Tibial nerve (tissue), 4 donors: ENCODE data around the gene AOPEP. TPM values are rescaled to one million over a fixed set of nuclear protein-coding genes. Genes with fewer than 3 reads are reported as not detected.

Experiments used
- DNase-seq, 2 donors: peaks; one replicate each; pipeline ENCODE4 v3.0.0-alpha.2; 2019; ENCODE audit warnings: low spot score in 2 of 2
- H3K27ac ChIP-seq, 4 donors: fragments of 200-600 bp; sonication (generic) in 3 of 4; one replicate each; pipeline ENCODE4 v1.5.1; 2017 to 2019; ENCODE audit warnings: mild to moderate bottlenecking in 1 of 4
- H3K27me3 ChIP-seq, 2 donors: fragments of 200-600 bp; sonication (generic) in 1 of 2; one replicate each; pipeline versions ENCODE4 v1.5.1 to v1.6.0; 2017 to 2019
- H3K36me3 ChIP-seq, 3 donors: fragments of 200-600 bp; sonication (generic); one replicate each; pipeline ENCODE4 v1.5.1; 2018 to 2019
- H3K4me1 ChIP-seq, 4 donors: fragments of 200-600 bp; sonication (generic) in 3 of 4; one replicate each; pipeline ENCODE4 v1.5.1; 2017 to 2019
- H3K4me3 ChIP-seq, 4 donors: fragments of 200-600 bp; sonication (generic) in 3 of 4; one replicate each; pipeline ENCODE4 v1.5.1; 2017 to 2019; ENCODE audit warnings: mild to moderate bottlenecking in 1 of 4, moderate library complexity in 1 of 4
- H3K9me3 ChIP-seq, 4 donors: fragments of 200-600 bp; sonication (generic) in 3 of 4; one replicate each; pipeline ENCODE4 v1.5.1; 2017 to 2019
- CTCF ChIP-seq, 5 experiments: fragments of 200-600 bp in 3 of 5; fragments of 450-650 bp in 2 of 5; sonication (generic) in 3 of 5; IDR thresholded peaks; one replicate each; pipeline ENCODE4 v1.5.1; 2016 to 2019; ENCODE audit warnings: antibody characterized with exemption in 5 of 5, mild to moderate bottlenecking in 3 of 5, moderate library complexity in 2 of 5
- EP300 ChIP-seq, 2 donors: sonication (generic); formaldehyde crosslinking; IDR thresholded peaks; one replicate each; pipeline ENCODE4 v1.6.1; 2017; ENCODE audit warnings: antibody characterized with exemption in 2 of 2, mild to moderate bottlenecking in 1 of 2
- POLR2A ChIP-seq, 2 donors: fragments of 450-650 bp; IDR thresholded peaks; one replicate each; pipeline ENCODE4 v1.6.1; 2017; ENCODE audit warnings: antibody characterized with exemption in 2 of 2, mild to moderate bottlenecking in 2 of 2, moderate library complexity in 2 of 2
- WGBS, 2 donors: methylation state at CpG; one replicate each; pipeline ENCODE4 v1.1.5; 2018; 5-methylcytosine and 5-hydroxymethylcytosine counted together
- total RNA-seq, 4 donors: library from RNA; depleted of rRNA; stranded (reverse); fragments of >200 nt; gene quantifications; one replicate each; pipeline ENCODE4 v1.1.0, GENCODE V29; 2016

AOPEP gene
- total RNA-seq, 4 donors from 2014 or later: 236 to 323 (median 265) TPM

GRCh38 chr9:95071450-95071849 lies 345.0 kb downstream of the AOPEP start:
- Histone ChIP-seq H3K9me3 (no peaks in the 10 kb centered on the region), H3K36me3 (peaks cover 0 to 64% (median 0%) of the 10 kb centered on the region in 3 donors), H3K4me1 (peaks cover 0 to 98% (median 56%) of the 10 kb centered on the region in 4 donors), H3K27ac (peak overlapping the region in 2 of 4 donors; percentile 60 to 94), H3K27me3 (no peaks in the 10 kb centered on the region), H3K4me3 (no peak overlapping the region)
- TF ChIP-seq POLR2A (IDR thresholded peaks at IDR 0.05): no peak
- TF ChIP-seq CTCF (IDR thresholded peaks at IDR 0.05): no peak
- TF ChIP-seq EP300 (IDR thresholded peaks at IDR 0.05): no peak
- no peak for DNase-seq
- 78 to 79% methylated on average over 5 of the region's 5 CpGs for WGBS, 2 donors

DNA sequence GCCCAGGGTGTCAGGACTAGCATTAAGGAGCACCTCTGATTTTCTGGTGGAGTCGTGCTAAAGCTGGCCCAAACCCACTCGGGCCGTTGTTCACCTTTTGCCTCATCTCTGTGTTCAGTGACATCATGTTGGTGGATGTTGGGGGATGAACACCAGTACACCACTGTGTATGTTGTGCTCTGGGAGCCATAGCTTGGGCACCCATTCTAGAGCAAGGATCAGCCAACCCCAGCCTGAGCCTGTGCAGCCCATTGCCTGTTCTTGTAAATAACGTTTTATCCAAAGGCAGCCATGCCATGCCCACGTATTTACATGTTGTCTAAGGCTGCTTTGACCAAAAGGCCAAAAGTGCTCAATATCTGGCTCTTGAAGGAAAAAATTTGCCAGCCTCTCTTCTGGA lies 345.4 kb downstream of the AOPEP start:
- TF ChIP-seq POLR2A (IDR thresholded peaks at IDR 0.05) (no peak), EP300 (IDR thresholded peaks at IDR 0.05) (no peak), CTCF (IDR thresholded peaks at IDR 0.05) (no peak)
- no peak for DNase-seq
- peak overlapping the region in 3 of 4 donors; percentile 21 to 94 (median 60) for H3K27ac ChIP-seq
- 61 to 80% methylated on average over 5 of the region's 5 CpGs for WGBS, 2 donors
- peaks cover 0 to 59% (median 0%) of the 10 kb centered on the region in 3 donors for H3K36me3 ChIP-seq
- H3K4me1 ChIP-seq: peaks cover 0 to 98% (median 56%) of the 10 kb centered on the region in 4 donors
- H3K9me3 ChIP-seq: no peaks in the 10 kb centered on the region
- H3K4me3 ChIP-seq: no peak overlapping the region
- H3K27me3 ChIP-seq: no peaks in the 10 kb centered on the region

DNA sequence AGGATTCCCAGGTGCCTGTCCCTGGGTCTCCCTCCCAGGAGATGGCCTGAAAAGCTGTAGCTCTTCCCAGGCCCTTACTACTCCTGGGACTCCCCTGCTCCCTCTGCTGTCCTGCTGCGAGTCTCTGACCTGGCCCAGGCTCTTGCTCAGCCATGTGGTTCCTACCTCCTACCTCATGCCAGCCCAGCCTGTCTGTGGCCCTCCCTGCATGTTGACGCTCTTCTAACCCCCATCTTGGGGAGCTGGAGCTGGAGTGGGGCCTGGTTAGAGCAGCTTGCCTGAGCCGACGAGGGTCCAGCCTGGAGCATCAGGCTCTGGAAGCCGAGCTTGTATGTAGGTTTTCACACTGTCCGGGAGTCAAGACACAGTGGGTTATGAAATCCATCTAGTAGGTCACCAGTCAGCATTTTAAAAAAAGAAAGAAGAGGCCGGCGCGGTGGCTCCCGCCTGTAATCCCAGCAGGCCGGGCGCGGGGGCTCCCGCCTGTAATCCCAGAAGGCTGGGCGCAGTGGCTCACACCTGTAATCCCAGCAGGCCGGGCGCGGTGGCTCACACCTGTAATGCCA lies 346.6 kb downstream of the AOPEP start:
- no peak for DNase-seq
- 87 to 90% methylated on average over 17 to 18 of the region's 18 CpGs for WGBS, 2 donors
- no peaks in the 10 kb centered on the region for H3K9me3 ChIP-seq
- peaks cover 0 to 98% (median 63%) of the 10 kb centered on the region in 4 donors for H3K4me1 ChIP-seq
- peak overlapping the region; percentile 8 to 94 (median 41) for H3K27ac ChIP-seq
- H3K36me3 ChIP-seq: peaks cover 0 to 53% (median 0%) of the 10 kb centered on the region in 3 donors
- H3K4me3 ChIP-seq: no peak overlapping the region
- H3K27me3 ChIP-seq: no peaks in the 10 kb centered on the region
- TF ChIP-seq CTCF (IDR thresholded peaks at IDR 0.05) (peak in 2 of 5 experiments; percentile 3 to 21), EP300 (IDR thresholded peaks at IDR 0.05) (no peak)

- Histone ChIP-seq H3K9me3 (no peaks in the 10 kb centered on the region), H3K36me3 (peaks cover 0 to 49% (median 0%) of the 10 kb centered on the region in 3 donors), H3K4me3 (no peak overlapping the region), H3K27ac (peak overlapping the region in 3 of 4 donors; percentile 30 to 97 (median 94)), H3K27me3 (no peaks in the 10 kb centered on the region), H3K4me1 (peaks cover 0 to 100% (median 71%) of the 10 kb centered on the region in 4 donors)
- 86 to 92% methylated on average over 5 of the region's 5 CpGs for WGBS, 2 donors
- DNase-seq: no peak
- TF ChIP-seq POLR2A (IDR thresholded peaks at IDR 0.05) (no peak), CTCF (IDR thresholded peaks at IDR 0.05) (no peak), EP300 (IDR thresholded peaks at IDR 0.05) (no peak)
Measured at GRCh38 chr9:95073918-95074317, 347.4 kb downstream of the AOPEP start.

GRCh38 chr9:95074632-95075031 lies 348.1 kb downstream of the AOPEP start:
- WGBS, 2 donors: 63 to 81% methylated on average over 8 to 9 of the region's 9 CpGs

More at GRCh38 chr9:95074632-95075031, 348.1 kb downstream of the AOPEP start:
- H3K9me3 ChIP-seq: no peaks in the 10 kb centered on the region
- H3K27ac ChIP-seq: peak overlapping the region; percentile 11 to 97 (median 54)
- no peak overlapping the region for H3K4me3 ChIP-seq
- peaks cover 0 to 100% (median 76%) of the 10 kb centered on the region in 4 donors for H3K4me1 ChIP-seq
- peaks cover 0 to 43% (median 0%) of the 10 kb centered on the region in 3 donors for H3K36me3 ChIP-seq
- TF ChIP-seq EP300 (IDR thresholded peaks at IDR 0.05) (peak in 1 of 2 donors; percentile 9), CTCF (IDR thresholded peaks at IDR 0.05) (no peak)
- H3K27me3 ChIP-seq: no peaks in the 10 kb centered on the region
- DNase-seq: no peak
